ENCODE results near the gene HPSE2. TPM values are rescaled to one million over a fixed set of nuclear protein-coding genes. Genes with fewer than 3 reads are reported as not detected.
"Not testable (repeated sequence)": the region's sequence is repeated elsewhere in the genome, so short reads cannot be mapped to it uniquely, and the experiment has no call there.

Gene HPSE2
- total and polyA plus RNA-seq, 8 donors = 0.58 to 15.8 (median 2.0) TPM

GRCh38 chr10:99002392-99002791 is 233.3 kb downstream of the HPSE2 start:
- TF ChIP-seq POLR2AphosphoS5 (IDR thresholded peaks at IDR 0.05) (no peak), CTCF (IDR thresholded peaks at IDR 0.05) (no peak), POLR2A (IDR thresholded peaks at IDR 0.05) (no peak), EP300 (IDR thresholded peaks at IDR 0.05) (no peak)
- WGBS, 5 donors = 81 to 86% (median 85%) methylated on average over 1 of the region's 1 CpG
- H3K4me3 ChIP-seq = no peak overlapping the region
- intact Hi-C loops (cut with DNase I; ENCODE audit: low total_unique reads) = no loop called here
- peaks cover 0 to 27% (median 14%) of the 10 kb centered on the region in 4 donors for H3K9me3 ChIP-seq
- H3K4me1 ChIP-seq = no peaks in the 10 kb centered on the region
- no peaks in the 10 kb centered on the region for H3K27me3 ChIP-seq
- no peak for DNase-seq
- no peaks in the 10 kb centered on the region for H3K36me3 ChIP-seq
- H3K27ac ChIP-seq = no peak overlapping the region

- H3K36me3 ChIP-seq = no peaks in the 10 kb centered on the region
- H3K9me3 ChIP-seq = no peaks in the 10 kb centered on the region
- no peak overlapping the region for H3K27ac ChIP-seq
- no peaks in the 10 kb centered on the region for H3K27me3 ChIP-seq
- intact Hi-C loops (cut with DNase I; ENCODE audit: low total_unique reads) = no loop called here
- DNase-seq = no peak
- WGBS, 5 donors = 68 to 84% (median 71%) methylated on average over 4 of the region's 4 CpGs
- TF ChIP-seq POLR2A (IDR thresholded peaks at IDR 0.05) (no peak), POLR2AphosphoS5 (IDR thresholded peaks at IDR 0.05) (no peak), EP300 (IDR thresholded peaks at IDR 0.05) (no peak), CTCF (IDR thresholded peaks at IDR 0.05) (no peak)
- no peak overlapping the region for H3K4me3 ChIP-seq
- no peaks in the 10 kb centered on the region for H3K4me1 ChIP-seq
These were observed 238.1 kb downstream of the HPSE2 start for GRCh38 chr10:98997596-98997995.

GRCh38 chr10:98994030-98994429 is 241.6 kb downstream of the HPSE2 start:
- TF ChIP-seq POLR2AphosphoS5 (IDR thresholded peaks at IDR 0.05) (no peak), CTCF (IDR thresholded peaks at IDR 0.05) (no peak), POLR2A (IDR thresholded peaks at IDR 0.05) (no peak), EP300 (IDR thresholded peaks at IDR 0.05) (no peak)
- no peaks in the 10 kb centered on the region for H3K27me3 ChIP-seq
- no peak overlapping the region for H3K4me3 ChIP-seq
- intact Hi-C loops (cut with DNase I; ENCODE audit: low total_unique reads) = no loop called here
- no peak for DNase-seq
- H3K36me3 ChIP-seq = no peaks in the 10 kb centered on the region
- no peaks in the 10 kb centered on the region for H3K9me3 ChIP-seq
- no peak overlapping the region for H3K27ac ChIP-seq
- no peaks in the 10 kb centered on the region for H3K4me1 ChIP-seq

- H3K4me1 ChIP-seq; H3K9me3 ChIP-seq; H3K36me3 ChIP-seq; H3K4me3 ChIP-seq; intact Hi-C loops (cut with DNase I; ENCODE audit: low total_unique reads); H3K27me3 ChIP-seq; H3K27ac ChIP-seq; DNase-seq: not testable (repeated sequence)
- WGBS, 5 donors = 75 to 85% (median 83%) methylated on average over 9 of the region's 9 CpGs
These were observed 251.9 kb downstream of the HPSE2 start for GRCh38 chr10:98983751-98984150.

- Histone ChIP-seq H3K36me3 (no peaks in the 10 kb centered on the region), H3K27ac (no peak overlapping the region), H3K4me1 (no peaks in the 10 kb centered on the region), H3K9me3 (peaks cover 0 to 8% (median 3%) of the 10 kb centered on the region in 4 donors), H3K4me3 (no peak overlapping the region), H3K27me3 (no peaks in the 10 kb centered on the region)
- DNase-seq = no peak
- intact Hi-C loops (cut with DNase I; ENCODE audit: low total_unique reads) = no loop called here
- 53 to 80% (median 56%) methylated on average over 5 of the region's 5 CpGs for WGBS, 5 donors
- TF ChIP-seq POLR2AphosphoS5 (IDR thresholded peaks at IDR 0.05) (no peak), CTCF (IDR thresholded peaks at IDR 0.05) (no peak), EP300 (IDR thresholded peaks at IDR 0.05) (no peak), POLR2A (IDR thresholded peaks at IDR 0.05) (no peak)
These were observed 255.3 kb downstream of the HPSE2 start for GRCh38 chr10:98980353-98980752.
